Renal cortex interstitium (tissue), 11 donors: Measurements from ENCODE around the gene TSR1. TPM values are rescaled to one million over a fixed set of nuclear protein-coding genes. Genes with fewer than 3 reads are reported as not detected.

ENCODE experiments used
- DNase-seq, 11 donors: peaks; one replicate each; pipeline ENCODE4 v3.0.0-alpha.2; 2013; ENCODE audit warnings: low read depth in 9 of 11, low spot score in 4 of 11; ENCODE audit errors: extremely low read depth in 1 of 11
- polyA plus RNA-seq, 3 donors: library from polyadenylated mRNA; unstranded; fragments of 120-200 nt; gene quantifications; one replicate each; pipeline ENCODE4 v1.2.1, GENCODE V29; 2013; ENCODE audit not compliant: insufficient read length in 3 of 3

The TSR1 gene
- polyA plus RNA-seq, 3 donors = 38.7 to 41.4 (median 40.6) TPM

GRCh38 chr17:2372180-2372579, 35.9 kb upstream of the TSR1 start:
- DNase-seq = no peak

- DNase-seq = no peak
Measured at GRCh38 chr17:2371183-2372130, 35.2 kb upstream of the TSR1 start.

GRCh38 chr17:2370211-2370589, 33.9 kb upstream of the TSR1 start:
- no peak for DNase-seq

DNA sequence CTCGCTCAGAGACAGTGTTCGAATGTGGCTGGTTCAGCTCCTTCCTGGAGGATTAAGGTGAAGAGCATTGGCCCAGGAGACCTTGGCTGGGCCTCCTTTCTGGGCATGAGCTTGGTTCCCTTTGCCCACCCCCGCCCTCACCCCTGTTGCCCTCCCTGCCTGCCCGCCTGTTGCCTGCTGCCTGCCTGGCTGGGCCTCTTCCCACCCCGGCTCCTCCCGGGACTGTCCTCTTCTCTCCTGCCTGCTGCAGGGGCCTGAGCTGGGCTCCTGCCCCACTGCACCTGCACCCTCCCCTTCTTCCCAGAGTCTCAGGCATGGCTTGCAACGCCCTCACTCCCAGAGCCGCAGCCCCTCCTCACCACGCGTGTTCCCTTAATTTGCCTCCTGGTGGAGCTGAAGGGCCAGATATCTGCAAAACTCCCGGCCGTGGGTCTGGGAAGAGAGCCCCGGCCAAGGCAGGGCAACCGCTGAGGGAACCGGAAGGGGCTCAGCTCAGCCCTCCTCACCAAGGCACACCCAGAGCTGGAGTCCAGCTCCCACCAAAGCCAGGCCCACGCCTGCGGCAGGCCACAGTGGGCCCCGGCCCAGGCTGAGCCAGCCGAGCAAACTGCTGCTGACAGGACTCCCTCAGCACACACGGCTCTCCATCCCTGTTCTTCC, 33.4 kb upstream of the TSR1 start:
- no peak for DNase-seq

DNA sequence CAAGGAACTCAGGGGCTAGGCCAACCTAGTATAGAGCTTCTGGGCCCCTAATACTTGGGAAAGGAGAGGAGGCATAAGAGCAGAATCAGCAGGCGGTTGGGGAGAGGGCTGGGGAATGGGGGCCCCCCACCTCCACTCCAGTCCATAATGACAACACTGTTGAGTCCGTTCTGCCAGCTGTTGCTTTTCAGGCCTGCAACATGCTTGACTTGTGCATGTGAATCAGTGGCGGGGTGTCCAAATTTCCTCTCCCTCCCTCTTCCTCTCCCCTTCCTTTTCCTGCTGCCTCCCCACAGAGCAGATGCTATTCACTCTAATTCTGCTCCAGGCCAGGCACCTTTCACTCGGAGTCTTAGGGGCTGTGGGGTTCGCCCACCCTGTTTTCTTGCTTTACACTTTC, 32.8 kb upstream of the TSR1 start:
- no peak for DNase-seq

GRCh38 chr17:2368359-2368758, 32.1 kb upstream of the TSR1 start:
- DNase-seq = no peak

DNA sequence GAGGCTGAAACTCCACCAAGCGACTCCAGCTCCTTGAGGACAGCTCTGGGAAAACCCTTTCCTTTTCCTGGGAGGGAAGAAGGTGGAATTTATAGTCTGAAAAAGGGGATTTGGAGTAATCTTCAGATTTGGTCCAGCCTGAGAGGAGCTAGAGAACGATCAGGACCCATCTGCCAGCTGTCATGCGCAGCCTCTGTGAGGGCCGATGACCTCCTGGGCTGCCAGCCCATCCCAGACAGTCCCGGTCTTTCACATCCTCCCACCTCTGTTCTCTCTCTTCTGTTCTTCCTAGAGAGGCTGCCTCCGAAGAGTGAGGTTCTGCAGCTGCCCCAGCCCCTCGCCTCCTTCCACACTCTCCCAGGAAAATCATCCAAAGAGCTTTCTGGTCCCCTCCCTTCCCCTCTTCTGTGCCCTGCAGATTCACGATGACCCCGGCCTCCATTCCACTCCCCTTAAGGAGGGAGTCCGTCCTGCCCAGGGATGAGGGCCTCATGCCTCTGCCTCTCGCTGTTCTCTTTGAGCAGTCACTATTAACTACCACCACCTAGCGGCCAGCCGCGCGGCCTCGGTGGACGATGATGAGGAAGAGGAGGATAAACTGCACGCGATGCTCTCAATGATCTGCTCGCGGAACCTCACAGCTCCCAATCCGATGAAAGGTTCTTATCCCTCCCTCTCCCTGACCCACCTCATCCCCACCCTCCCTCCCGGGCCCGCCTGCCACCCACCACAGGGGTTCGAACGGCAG, 30.7 kb upstream of the TSR1 start:
- DNase-seq = no peak

GRCh38 chr17:2365132-2365531, 28.9 kb upstream of the TSR1 start:
- no peak for DNase-seq

- no peak for DNase-seq
Measured at GRCh38 chr17:2364763-2365116, 28.5 kb upstream of the TSR1 start.

DNA sequence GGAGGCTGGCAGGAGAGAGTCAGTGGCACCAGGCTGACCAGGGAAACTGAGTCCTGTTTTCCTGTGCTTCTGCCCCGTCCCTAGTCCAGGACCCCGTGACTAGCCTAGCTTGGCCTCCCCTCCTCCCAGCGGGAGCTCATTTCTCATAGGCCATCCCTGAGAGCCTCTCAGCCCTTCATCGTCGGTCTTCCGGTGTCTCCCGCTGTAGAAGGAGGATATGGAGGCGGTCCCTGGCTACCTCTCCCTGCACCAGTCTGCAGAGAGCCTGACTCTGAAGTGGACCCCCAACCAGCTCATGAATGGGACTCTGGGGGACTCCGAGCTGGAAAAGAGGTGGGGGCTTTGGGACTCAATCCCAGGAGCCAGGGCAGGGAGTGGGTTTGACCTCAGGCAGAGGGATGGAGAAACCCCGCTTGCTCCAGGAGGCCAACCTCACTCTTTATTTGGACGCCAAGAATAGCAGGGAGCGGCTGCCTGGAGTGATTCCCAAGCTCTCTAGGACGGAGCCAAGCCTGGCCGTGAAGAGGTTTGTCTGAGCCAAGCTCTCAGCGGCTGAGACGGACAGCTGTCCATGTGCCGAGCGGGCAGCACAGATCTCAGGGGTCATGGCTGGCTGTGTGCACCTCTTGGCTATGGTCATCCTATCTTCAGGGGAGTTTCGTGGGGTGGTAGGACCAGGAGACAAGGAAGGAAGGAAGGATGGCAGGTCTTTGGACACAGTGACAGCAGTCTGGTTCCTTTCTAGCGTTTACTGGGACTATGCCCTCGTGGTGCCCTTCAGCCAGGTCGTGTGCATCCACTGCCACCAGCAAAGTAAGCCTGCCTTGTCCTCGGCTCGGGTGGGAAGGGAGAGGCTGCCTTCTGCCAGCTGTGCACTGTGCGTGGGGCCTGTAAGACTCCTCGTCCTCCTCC, 27.9 kb upstream of the TSR1 start:
- no peak for DNase-seq

GRCh38 chr17:2363318-2363717, 27.1 kb upstream of the TSR1 start:
- DNase-seq = no peak

DNA sequence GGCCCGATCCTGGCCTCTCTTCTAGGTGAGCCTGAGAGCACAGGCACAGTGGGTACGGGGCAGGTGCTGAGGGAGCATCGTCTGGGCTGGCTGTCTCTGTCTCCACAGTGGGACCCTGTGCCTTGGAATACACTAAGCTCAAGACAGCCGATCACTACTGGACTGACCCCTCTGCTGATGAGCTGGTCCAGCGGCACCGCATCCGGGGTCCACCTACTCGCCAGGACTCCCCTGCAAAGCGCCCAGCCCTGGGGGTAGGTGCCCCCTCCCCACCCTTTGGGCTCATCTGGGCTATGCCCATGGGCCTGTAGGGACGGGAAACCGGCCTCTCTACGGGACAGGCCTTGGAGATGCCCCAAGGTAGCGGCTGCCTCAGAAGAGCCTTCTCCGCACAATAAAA, 26.6 kb upstream of the TSR1 start:
- no peak for DNase-seq

DNA sequence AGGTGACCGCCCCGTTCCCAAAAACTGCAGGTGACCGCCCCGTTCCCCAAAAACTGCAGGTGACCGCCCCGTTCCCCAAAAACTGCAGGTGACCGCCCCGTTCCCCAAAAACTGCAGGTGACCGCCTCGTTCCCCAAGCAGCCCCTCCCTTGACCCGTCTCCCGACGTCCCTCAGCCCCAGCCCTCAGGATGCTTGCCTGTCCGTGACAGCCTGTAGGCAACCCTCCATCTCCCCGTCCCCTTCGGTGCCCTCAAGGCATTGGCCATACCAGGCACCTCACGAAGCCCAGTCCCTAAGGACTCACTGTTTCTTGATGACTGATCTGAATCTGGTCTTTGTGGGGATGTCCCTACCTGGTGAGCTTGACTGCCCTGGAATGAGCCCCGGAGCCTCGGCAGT, 26.2 kb upstream of the TSR1 start:
- no peak for DNase-seq

GRCh38 chr17:2362016-2362415, 25.8 kb upstream of the TSR1 start:
- no peak for DNase-seq

- DNase-seq = no peak
Measured at GRCh38 chr17:2361010-2361760, 24.9 kb upstream of the TSR1 start.

DNA sequence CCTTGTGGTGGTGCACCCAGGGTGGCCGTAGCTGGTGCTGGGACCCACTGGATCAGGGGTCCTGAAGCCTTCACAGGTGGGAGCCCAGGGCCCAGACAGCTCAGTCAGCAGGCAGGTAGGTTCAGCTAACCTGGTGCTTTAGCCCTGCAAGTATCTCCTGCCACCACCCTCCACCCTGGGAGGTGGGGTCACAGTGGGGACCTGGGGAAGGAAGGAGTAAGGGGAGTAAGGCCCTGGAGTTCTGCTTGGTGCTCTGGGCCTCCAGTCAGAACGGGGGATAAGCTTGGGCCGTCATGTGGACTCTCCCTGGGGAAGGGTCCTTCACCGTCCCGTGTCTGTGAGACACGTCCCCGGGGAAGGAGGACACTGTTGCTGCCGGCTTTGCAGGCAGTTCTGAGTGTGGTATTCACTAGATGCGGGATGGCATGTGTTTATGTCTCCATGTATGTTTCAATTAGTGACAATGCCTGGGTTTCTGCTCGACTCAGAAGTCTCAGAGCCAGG, 21.7 kb upstream of the TSR1 start:
- no peak for DNase-seq

GRCh38 chr17:2357237-2357636, 21.0 kb upstream of the TSR1 start:
- DNase-seq = no peak

- no peak for DNase-seq
Measured at GRCh38 chr17:2354311-2354710, 18.1 kb upstream of the TSR1 start.
